Measurements from ENCODE around the gene FBN3.

The FBN3 gene

DNA sequence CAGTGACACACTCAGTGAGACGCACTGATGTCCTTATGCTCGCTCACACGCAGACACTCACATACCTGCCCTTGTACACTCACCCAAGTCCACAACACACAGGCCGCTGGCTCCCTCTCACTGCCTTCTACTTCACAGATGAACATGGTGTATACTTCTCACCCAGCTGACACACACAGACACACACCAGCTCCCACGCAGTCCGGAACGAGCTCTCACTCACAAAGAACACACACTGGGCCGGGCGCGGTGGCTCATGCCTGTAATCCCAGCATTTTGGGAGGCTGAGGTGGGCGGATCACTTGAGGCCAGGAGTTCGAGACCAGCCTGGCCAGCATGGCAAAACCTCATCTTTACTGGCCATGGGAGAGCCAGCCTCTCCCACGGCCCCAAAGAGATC lies 65.2 kb downstream of the FBN3 start:
- Histone ChIP-seq H3K36me3 (replicated peaks) (no peaks in the 10 kb centered on the region), H3K27me3 (replicated peaks) (no peaks in the 10 kb centered on the region), H3K27ac (no peak overlapping the region), H3K4me3 (ENCODE audit: low read depth, low read length) (no peak overlapping the region)
- in situ Hi-C loops (cut with HindIII; ENCODE audit: low pct_ligation_motif_present, low sequenced_read_pairs): no loop called here
- TF ChIP-seq, protein P1, sequence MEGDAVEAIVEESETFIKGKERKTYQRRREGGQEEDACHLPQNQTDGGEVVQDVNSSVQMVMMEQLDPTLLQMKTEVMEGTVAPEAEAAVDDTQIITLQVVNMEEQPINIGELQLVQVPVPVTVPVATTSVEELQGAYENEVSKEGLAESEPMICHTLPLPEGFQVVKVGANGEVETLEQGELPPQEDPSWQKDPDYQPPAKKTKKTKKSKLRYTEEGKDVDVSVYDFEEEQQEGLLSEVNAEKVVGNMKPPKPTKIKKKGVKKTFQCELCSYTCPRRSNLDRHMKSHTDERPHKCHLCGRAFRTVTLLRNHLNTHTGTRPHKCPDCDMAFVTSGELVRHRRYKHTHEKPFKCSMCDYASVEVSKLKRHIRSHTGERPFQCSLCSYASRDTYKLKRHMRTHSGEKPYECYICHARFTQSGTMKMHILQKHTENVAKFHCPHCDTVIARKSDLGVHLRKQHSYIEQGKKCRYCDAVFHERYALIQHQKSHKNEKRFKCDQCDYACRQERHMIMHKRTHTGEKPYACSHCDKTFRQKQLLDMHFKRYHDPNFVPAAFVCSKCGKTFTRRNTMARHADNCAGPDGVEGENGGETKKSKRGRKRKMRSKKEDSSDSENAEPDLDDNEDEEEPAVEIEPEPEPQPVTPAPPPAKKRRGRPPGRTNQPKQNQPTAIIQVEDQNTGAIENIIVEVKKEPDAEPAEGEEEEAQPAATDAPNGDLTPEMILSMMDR (IDR thresholded peaks at IDR 0.05; ENCODE audit: low read depth, low read length, missing control alignments): no peak
- DNase-seq: no peak

DNA sequence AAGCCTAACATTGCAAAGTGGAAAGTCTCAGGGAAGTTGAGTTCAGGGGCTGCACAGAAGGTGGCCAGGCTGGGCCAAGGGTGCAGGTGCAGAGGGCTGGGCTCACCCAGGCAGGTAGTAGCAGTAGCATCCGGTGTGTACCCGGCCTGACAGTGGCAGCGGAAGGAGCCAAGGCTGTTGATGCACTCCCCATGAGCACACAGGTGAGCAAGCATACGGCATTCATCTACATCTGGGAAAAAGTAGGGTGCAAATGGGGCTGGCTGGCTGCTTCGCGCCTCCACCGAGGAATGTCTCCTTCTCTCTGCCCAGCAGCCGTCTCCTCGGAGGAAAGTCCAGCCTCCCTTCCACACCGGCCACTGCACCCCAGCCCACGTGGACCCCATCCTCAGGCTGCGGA lies 66.3 kb downstream of the FBN3 start:
- Histone ChIP-seq H3K27ac (no peak overlapping the region), H3K27me3 (replicated peaks) (no peaks in the 10 kb centered on the region), H3K36me3 (replicated peaks) (no peaks in the 10 kb centered on the region), H3K4me3 (ENCODE audit: low read depth, low read length) (no peak overlapping the region)
- in situ Hi-C loops (cut with HindIII; ENCODE audit: low pct_ligation_motif_present, low sequenced_read_pairs): no loop called here
- TF ChIP-seq, protein P1 (IDR thresholded peaks at IDR 0.05; ENCODE audit: low read depth, low read length, missing control alignments): no peak
- no peak for DNase-seq

DNA sequence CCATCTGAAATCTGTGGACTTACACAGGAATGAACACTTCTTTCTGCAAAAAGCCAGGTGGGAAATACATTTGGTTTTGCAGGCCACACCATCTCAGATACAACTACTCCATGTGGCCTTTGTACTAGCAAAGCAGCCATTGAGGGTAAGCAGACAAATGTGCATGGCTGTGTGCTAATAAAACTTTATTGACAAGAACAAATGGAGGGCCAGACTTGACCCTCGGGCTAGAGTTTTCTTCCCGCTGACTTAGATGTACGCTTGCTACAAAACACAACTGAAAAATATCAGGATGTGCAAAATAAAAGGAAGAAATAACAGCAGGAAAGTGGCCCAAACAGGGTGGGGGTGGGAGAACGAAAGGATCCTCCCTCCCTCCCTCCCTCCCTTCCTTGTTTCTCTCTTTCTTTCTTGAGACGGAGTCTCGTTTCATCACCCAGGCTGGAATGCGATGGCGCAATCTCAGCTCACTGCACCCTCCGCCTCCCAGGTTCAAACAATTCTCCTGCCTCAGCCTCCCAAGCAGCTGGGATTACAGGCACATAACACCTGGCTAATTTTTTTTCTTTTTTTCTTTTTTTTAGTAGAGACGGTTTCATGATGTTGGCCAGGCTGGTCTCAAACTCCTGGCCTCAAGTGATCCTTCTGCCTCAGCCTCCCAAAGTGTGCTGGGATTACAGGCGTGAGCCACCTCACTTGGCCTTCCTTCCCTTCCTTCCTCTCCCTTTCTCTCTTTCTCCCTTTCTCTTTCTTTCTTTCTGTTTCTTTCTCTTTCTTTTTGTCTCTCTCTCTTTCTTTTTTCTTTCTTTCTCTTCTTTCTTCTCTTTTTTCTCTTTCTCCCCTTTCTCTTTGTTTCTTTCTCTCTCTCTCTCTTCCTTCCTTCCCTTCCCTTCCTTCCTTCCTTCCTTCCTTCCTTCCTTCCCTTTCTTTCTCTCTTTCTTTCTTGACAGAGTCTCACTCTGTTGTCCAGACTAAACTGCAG lies 67.5 kb downstream of the FBN3 start:
- Histone ChIP-seq H3K36me3 (replicated peaks) (no peaks in the 10 kb centered on the region), H3K4me3 (ENCODE audit: low read depth, low read length) (no peak overlapping the region), H3K27me3 (replicated peaks) (no peaks in the 10 kb centered on the region), H3K27ac (no peak overlapping the region)
- in situ Hi-C loops (cut with HindIII; ENCODE audit: low pct_ligation_motif_present, low sequenced_read_pairs): no loop called here
- TF ChIP-seq, protein P1 (IDR thresholded peaks at IDR 0.05; ENCODE audit: low read depth, low read length, missing control alignments): no peak
- no peak for DNase-seq

DNA sequence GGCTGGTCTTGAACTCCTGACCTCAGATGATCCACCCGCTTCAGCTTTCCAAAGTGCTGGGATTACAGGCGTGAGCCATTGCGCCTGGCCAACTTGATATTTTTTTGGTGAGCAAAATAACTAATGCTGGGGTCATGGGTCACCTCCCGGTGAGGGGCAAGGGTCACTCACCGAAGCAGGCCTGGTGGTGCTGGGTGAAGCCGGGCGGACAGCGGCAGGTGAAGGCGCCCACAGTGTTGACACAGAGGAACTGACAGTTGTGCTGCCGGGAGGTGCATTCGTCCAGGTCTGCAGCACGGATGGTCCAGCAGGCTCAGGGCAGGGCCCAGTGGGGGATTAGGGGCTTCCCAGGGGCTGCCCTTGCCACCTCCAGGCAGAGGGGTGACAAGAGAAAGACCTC lies 68.6 kb downstream of the FBN3 start:
- Histone ChIP-seq H3K27ac (no peak overlapping the region), H3K36me3 (replicated peaks) (no peaks in the 10 kb centered on the region), H3K4me3 (ENCODE audit: low read depth, low read length) (no peak overlapping the region), H3K27me3 (replicated peaks) (no peaks in the 10 kb centered on the region)
- in situ Hi-C loops (cut with HindIII; ENCODE audit: low pct_ligation_motif_present, low sequenced_read_pairs): no loop called here
- TF ChIP-seq, protein P1 (IDR thresholded peaks at IDR 0.05; ENCODE audit: low read depth, low read length, missing control alignments): no peak
- no peak for DNase-seq

DNA sequence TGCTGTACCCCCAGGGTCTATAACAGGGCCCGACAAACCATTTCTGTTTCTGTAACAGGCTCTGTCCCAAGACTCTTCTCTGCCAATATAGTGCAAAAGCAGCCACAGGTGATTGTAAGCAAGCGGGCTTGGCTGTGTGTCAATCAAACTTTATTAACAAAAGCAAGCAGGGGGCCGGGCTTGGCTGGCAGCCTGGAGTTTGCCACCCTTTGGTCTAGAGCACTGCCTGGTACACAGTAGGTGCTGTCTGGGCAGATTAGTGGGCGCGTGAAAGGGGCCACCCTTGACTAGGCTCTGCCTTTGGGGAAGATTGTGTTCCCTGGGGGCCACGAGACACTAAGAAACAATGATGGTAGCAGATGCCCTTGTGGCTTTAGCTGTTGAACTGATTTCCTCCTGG lies 69.4 kb downstream of the FBN3 start:
- Histone ChIP-seq H3K36me3 (replicated peaks) (no peaks in the 10 kb centered on the region), H3K4me3 (ENCODE audit: low read depth, low read length) (no peak overlapping the region), H3K27me3 (replicated peaks) (no peaks in the 10 kb centered on the region), H3K27ac (no peak overlapping the region)
- in situ Hi-C loops (cut with HindIII; ENCODE audit: low pct_ligation_motif_present, low sequenced_read_pairs): no loop called here
- no peak for DNase-seq
- TF ChIP-seq, protein P1 (IDR thresholded peaks at IDR 0.05; ENCODE audit: low read depth, low read length, missing control alignments): no peak

Data from brain microvascular endothelial cell (primary cell).